ENCODE results near the gene KLF3.
A peak's percentile ranks its signal among the peaks of the same experiment; 100 is the strongest.

Gene KLF3

DNA sequence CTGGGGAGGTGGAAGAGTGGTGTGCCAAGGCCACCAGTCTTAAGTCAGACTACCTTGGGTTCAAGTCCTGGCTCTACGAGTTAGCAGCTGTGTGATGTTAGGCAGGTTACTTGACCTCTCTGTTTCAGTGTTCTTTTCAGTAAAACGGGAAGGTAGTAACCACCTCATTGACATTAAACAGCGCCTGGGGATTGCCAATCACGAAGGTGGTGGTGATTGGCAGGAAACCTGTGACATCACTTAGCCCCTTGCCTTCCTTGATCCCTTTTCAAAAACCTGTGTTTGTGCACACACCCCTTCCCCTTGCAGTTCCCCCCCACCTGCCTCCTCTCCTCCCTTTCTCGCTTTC lies 7.6 kb downstream of the KLF3 start:
- no peaks in the 10 kb centered on the region for H3K9me3 ChIP-seq (ENCODE audit: control insufficient read depth, insufficient read depth, low read depth, low read length)
- H3K36me3 ChIP-seq (ENCODE audit: control insufficient read depth in 2 of 2, insufficient read depth in 1 of 2, low read length in 2 of 2), result no peaks in the 10 kb centered on the region
- TF ChIP-seq ZBTB1 (tag by site-specific recombination; IDR thresholded peaks at IDR 0.05) (no peak), ZNF768 (tag by site-specific recombination; IDR thresholded peaks at IDR 0.05) (peak; percentile 81; the same call in 1 of the 2 replicates)
- ChIA-PET CTCF (interaction anchor here (0.6 kb wide), 1 partner anchor 12 kb away, joined by 4 read pairs; no protein-coding TSS in a partner anchor), POLR2A (no interaction called here)
- H3K27ac ChIP-seq (ENCODE audit: extremely low read depth, low read depth, low read length), result no peak overlapping the region
- no peak overlapping the region for H3K4me3 ChIP-seq (ENCODE audit: low read depth, low read length)
- H3K4me1 ChIP-seq (ENCODE audit: control insufficient read depth, insufficient read depth, low read length), result peaks cover 17% of the 10 kb centered on the region

- Histone ChIP-seq H3K36me3 (ENCODE audit: control insufficient read depth in 2 of 2, insufficient read depth in 1 of 2, low read length in 2 of 2) (no peaks in the 10 kb centered on the region), H3K4me1 (ENCODE audit: control insufficient read depth, insufficient read depth, low read length) (peaks cover 17% of the 10 kb centered on the region), H3K9me3 (ENCODE audit: control insufficient read depth, insufficient read depth, low read depth, low read length) (no peaks in the 10 kb centered on the region), H3K4me3 (ENCODE audit: low read depth, low read length) (no peak overlapping the region), H3K27ac (ENCODE audit: extremely low read depth, low read depth, low read length) (no peak overlapping the region)
- POLR2A ChIA-PET, result no interaction called here
- CTCF ChIA-PET, result interaction anchor here (0.6 kb wide), 1 partner anchor 11 kb away, joined by 4 read pairs; no protein-coding TSS in a partner anchor
- TF ChIP-seq ZNF112 (tag by site-specific recombination; IDR thresholded peaks at IDR 0.05) (no peak), ZBTB8A (tag by site-specific recombination; IDR thresholded peaks at IDR 0.05) (0 out of 2 replicates have a peak, but pooled peaks have one; percentile 15), ZNF404 (tag by site-specific recombination; IDR thresholded peaks at IDR 0.05) (no peak), ZNF626 (tag by site-specific recombination; IDR thresholded peaks at IDR 0.05) (no peak)
Measured at GRCh38 chr4:38672074-38672396, 8.0 kb downstream of the KLF3 start.

GRCh38 chr4:38672397-38673129 lies 8.6 kb downstream of the KLF3 start:
- CTCF ChIA-PET, result no interaction called here
- Histone ChIP-seq H3K9me3 (ENCODE audit: control insufficient read depth, insufficient read depth, low read depth, low read length) (no peaks in the 10 kb centered on the region), H3K36me3 (ENCODE audit: control insufficient read depth in 2 of 2, insufficient read depth in 1 of 2, low read length in 2 of 2) (no peaks in the 10 kb centered on the region), H3K27ac (ENCODE audit: extremely low read depth, low read depth, low read length) (peak overlapping the region; percentile 26), H3K4me3 (ENCODE audit: low read depth, low read length) (no peak overlapping the region), H3K4me1 (ENCODE audit: control insufficient read depth, insufficient read depth, low read length) (peaks cover 15% of the 10 kb centered on the region)
- POLR2A ChIA-PET, result no interaction called here
- no peak; the same call in 1 of the 2 replicates for TF ChIP-seq KLF17 (tag by site-specific recombination; IDR thresholded peaks at IDR 0.05)
- TF ChIP-seq ZNF341 (tag by site-specific recombination; IDR thresholded peaks at IDR 0.05; ENCODE audit: low read depth), result peak; percentile 28; the same call in 1 of the 2 replicates
- no peak for TF ChIP-seq ZNF335 (tag by site-specific recombination; conservative IDR thresholded peaks at IDR 0.05)
- TF ChIP-seq ZNF18 (tag by site-specific recombination; IDR thresholded peaks at IDR 0.05), result no peak
- no peak for TF ChIP-seq SP7 (tag by site-specific recombination; IDR thresholded peaks at IDR 0.05)
- TF ChIP-seq ZNF394 (tag by site-specific recombination; IDR thresholded peaks at IDR 0.05; ENCODE audit: borderline replicate concordance), result no peak
- TF ChIP-seq ZNF398 (tag by site-specific recombination; IDR thresholded peaks at IDR 0.05), result no peak
- TF ChIP-seq, protein P1, sequence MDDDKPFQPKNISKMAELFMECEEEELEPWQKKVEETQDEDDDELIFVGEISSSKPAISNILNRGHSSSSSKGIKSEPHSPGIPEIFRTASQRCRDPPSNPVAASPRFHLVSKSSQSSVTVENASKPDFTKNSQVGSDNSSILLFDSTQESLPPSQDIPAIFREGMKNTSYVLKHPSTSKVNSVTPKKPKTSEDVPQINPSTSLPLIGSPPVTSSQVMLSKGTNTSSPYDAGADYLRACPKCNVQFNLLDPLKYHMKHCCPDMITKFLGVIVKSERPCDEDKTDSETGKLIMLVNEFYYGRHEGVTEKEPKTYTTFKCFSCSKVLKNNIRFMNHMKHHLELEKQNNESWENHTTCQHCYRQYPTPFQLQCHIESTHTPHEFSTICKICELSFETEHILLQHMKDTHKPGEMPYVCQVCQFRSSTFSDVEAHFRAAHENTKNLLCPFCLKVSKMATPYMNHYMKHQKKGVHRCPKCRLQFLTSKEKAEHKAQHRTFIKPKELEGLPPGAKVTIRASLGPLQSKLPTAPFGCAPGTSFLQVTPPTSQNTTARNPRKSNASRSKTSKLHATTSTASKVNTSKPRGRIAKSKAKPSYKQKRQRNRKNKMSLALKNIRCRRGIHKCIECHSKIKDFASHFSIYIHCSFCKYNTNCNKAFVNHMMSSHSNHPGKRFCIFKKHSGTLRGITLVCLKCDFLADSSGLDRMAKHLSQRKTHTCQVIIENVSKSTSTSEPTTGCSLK (tag by site-specific recombination; IDR thresholded peaks at IDR 0.05), result no peak
- peak; percentile 52; the same call in 1 of the 2 replicates for TF ChIP-seq GLIS1 (tag by site-specific recombination; IDR thresholded peaks at IDR 0.05)
- no peak for TF ChIP-seq ZNF785 (tag by site-specific recombination; IDR thresholded peaks at IDR 0.05)
- 0 out of 2 replicates have a peak, but pooled peaks have one; percentile 19 for TF ChIP-seq MZF1 (tag by site-specific recombination; IDR thresholded peaks at IDR 0.05; ENCODE audit: borderline replicate concordance)
- TF ChIP-seq KLF1 (tag by site-specific recombination; IDR thresholded peaks at IDR 0.05), result no peak
- TF ChIP-seq ZNF510 (tag by site-specific recombination; IDR thresholded peaks at IDR 0.05; ENCODE audit: insufficient replicate concordance), result no peak
- TF ChIP-seq ZIC2 (tag by site-specific recombination; IDR thresholded peaks at IDR 0.05), result peak; percentile 22; the same call in 1 of the 2 replicates
- no peak for TF ChIP-seq ZNF621 (tag by site-specific recombination; IDR thresholded peaks at IDR 0.05)
- no peak for TF ChIP-seq ZSCAN16 (tag by site-specific recombination; IDR thresholded peaks at IDR 0.05)
- TF ChIP-seq GLIS2 (tag by site-specific recombination; IDR thresholded peaks at IDR 0.05), result peak; percentile 46; the same call in 1 of the 2 replicates
- TF ChIP-seq, protein P2, sequence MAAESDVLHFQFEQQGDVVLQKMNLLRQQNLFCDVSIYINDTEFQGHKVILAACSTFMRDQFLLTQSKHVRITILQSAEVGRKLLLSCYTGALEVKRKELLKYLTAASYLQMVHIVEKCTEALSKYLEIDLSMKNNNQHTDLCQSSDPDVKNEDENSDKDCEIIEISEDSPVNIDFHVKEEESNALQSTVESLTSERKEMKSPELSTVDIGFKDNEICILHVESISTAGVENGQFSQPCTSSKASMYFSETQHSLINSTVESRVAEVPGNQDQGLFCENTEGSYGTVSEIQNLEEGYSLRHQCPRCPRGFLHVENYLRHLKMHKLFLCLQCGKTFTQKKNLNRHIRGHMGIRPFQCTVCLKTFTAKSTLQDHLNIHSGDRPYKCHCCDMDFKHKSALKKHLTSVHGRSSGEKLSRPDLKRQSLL (tag by site-specific recombination; IDR thresholded peaks at IDR 0.05), result no peak
